Measurements from ENCODE around the gene PSORS1C2.
"Not testable (repeated sequence)": the region's sequence is repeated elsewhere in the genome, so short reads cannot be mapped to it uniquely, and the experiment has no call there.

The PSORS1C2 gene

DNA sequence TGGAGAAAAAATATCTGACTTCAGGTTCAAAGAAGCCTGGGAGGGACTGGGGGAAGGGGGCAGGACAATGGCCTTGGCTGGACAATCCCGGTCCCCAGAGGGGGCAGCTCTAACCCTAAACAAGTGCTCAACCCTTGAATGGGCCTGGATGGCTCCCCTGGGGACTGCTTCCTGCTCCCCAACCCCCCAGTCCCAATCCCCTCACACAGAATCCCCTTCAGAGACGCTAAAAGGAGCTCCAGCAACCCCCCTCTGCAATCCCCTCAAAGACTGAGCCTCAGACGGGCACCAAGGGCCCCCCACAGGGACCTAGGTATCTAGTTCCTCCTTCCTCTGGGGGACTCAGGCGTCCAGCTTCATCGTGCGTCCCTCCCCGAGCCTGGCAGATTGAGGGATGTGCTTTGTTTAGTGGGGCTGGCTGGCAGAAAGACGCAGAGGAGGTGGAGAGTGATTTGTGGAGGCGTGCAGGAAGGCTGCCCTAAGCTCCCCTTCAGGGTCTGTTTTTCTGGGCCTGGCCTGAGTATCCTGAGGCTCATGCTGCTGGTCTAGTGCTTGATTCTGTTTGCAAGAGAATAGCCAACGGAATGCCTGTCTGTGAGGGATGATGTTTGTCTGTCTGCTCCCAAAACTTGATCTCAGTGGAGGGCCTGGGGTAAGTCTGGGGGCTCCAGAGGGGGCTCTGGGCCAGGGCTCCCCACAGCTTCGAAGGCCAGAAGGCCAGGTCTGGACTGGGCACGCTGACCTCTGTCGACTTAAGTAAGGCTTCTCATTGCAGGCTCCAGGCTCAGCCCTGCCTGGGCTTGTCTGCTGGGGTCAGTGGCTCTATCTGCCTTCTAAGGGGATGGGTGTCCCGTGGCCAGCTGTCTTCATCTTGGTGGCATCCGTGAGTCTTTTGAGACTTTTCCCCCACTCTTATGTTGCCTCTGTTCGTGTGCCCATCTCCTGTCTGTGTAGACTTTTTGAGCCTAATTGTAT is 33.4 kb upstream of the PSORS1C2 start:
- H3K4me3 ChIP-seq (IDR thresholded peaks at IDR 0.05; ENCODE audit: insufficient read depth, low read depth, low read length): no peak overlapping the region
- H3K27me3 ChIP-seq (ENCODE audit: insufficient read depth, low read depth): no peaks in the 10 kb centered on the region
- no peak overlapping the region for H3K9ac ChIP-seq
- TF ChIP-seq, protein P1, sequence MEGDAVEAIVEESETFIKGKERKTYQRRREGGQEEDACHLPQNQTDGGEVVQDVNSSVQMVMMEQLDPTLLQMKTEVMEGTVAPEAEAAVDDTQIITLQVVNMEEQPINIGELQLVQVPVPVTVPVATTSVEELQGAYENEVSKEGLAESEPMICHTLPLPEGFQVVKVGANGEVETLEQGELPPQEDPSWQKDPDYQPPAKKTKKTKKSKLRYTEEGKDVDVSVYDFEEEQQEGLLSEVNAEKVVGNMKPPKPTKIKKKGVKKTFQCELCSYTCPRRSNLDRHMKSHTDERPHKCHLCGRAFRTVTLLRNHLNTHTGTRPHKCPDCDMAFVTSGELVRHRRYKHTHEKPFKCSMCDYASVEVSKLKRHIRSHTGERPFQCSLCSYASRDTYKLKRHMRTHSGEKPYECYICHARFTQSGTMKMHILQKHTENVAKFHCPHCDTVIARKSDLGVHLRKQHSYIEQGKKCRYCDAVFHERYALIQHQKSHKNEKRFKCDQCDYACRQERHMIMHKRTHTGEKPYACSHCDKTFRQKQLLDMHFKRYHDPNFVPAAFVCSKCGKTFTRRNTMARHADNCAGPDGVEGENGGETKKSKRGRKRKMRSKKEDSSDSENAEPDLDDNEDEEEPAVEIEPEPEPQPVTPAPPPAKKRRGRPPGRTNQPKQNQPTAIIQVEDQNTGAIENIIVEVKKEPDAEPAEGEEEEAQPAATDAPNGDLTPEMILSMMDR (conservative IDR thresholded peaks at IDR 0.05; ENCODE audit: low read depth, low read length): no peak
- no peaks in the 10 kb centered on the region for H3K79me2 ChIP-seq (ENCODE audit: insufficient read depth, low read depth)
- H3K4me2 ChIP-seq: no peak overlapping the region
- no peak overlapping the region for H2AFZ ChIP-seq (ENCODE audit: low read depth)
- no peak overlapping the region for H3K27ac ChIP-seq
- H3K4me1 ChIP-seq (ENCODE audit: low read depth, poor library complexity, severe bottlenecking): no peaks in the 10 kb centered on the region
- no peaks in the 10 kb centered on the region for H4K20me1 ChIP-seq (ENCODE audit: insufficient read depth)
- H3K36me3 ChIP-seq (ENCODE audit: insufficient read depth): no peaks in the 10 kb centered on the region

DNA sequence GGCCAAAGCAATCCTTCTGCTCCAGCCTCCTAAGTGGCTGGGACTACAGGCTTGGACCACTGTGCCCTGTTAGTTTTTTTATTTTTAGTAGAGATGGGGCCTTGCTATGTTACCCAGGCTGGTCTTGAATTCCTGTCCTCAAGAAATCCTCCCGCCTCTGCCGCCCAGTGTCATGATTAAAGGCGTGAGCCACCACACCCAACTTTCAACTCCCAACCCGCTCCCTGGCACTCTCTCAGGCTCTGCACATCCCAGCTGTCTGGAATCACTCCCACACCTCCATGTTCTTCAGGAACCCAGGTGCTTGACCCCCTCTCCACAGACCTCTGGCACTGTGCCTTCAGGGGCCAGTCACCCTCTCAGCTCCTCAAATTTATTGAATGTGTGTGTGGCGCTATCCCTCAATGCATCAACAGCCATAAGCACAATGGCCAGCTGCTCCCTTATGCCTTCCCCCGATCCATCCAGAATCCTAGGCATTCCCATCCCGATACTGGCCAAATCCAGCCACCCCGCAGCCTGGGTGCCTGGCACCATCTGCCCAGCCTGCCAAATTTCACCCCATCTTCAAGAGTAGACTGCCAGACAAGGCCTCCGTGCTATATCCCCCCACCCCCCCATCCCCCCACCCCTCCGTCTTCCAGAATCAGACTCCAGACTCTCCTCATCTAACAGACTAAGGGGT is 32.3 kb upstream of the PSORS1C2 start:
- Histone ChIP-seq H3K36me3 (ENCODE audit: insufficient read depth) (no peaks in the 10 kb centered on the region), H3K4me3 (IDR thresholded peaks at IDR 0.05; ENCODE audit: insufficient read depth, low read depth, low read length) (no peak overlapping the region), H3K27ac (no peak overlapping the region), H4K20me1 (ENCODE audit: insufficient read depth) (no peaks in the 10 kb centered on the region), H3K9ac (no peak overlapping the region), H3K27me3 (ENCODE audit: insufficient read depth, low read depth) (no peaks in the 10 kb centered on the region), H3K4me1 (ENCODE audit: low read depth, poor library complexity, severe bottlenecking) (no peaks in the 10 kb centered on the region), H3K79me2 (ENCODE audit: insufficient read depth, low read depth) (no peaks in the 10 kb centered on the region), H2AFZ (ENCODE audit: low read depth) (no peak overlapping the region), H3K4me2 (no peak overlapping the region)
- TF ChIP-seq, protein P1 (conservative IDR thresholded peaks at IDR 0.05; ENCODE audit: low read depth, low read length): no peak

DNA sequence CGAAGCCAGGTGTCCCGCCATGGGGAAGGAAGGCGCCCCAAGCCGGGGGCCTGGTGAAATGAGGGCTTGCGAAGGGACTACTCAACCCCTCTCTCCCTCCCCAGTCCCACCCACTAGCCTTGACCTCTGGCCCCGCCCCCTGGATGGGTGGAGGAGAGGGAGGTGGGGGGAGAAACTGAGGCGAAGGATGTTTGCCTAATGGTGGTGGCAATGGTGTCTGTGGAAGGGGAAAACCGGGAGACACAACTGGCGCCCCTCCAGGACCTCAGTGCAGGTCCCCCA is 31.7 kb upstream of the PSORS1C2 start, which contains the start of gene POU5F1:
POU5F1 (minus strand) TSS at position 83 of the 282 bp plus-strand sequence; CDS start at position 21, 62 bp downstream.
- no peaks in the 10 kb centered on the region for H4K20me1 ChIP-seq (ENCODE audit: insufficient read depth)
- H3K4me1 ChIP-seq (ENCODE audit: low read depth, poor library complexity, severe bottlenecking): peaks cover under 1% of the 10 kb centered on the region
- TF ChIP-seq, protein P1 (conservative IDR thresholded peaks at IDR 0.05; ENCODE audit: low read depth, low read length): no peak
- H3K79me2 ChIP-seq (ENCODE audit: insufficient read depth, low read depth): no peaks in the 10 kb centered on the region
- no peak within 1 kb of the TSS for H3K27ac ChIP-seq
- H3K4me2 ChIP-seq: no peak within 1 kb of the TSS
- no peak within 1 kb of the TSS for H3K4me3 ChIP-seq (IDR thresholded peaks at IDR 0.05; ENCODE audit: insufficient read depth, low read depth, low read length)
- no peaks in the 10 kb centered on the region for H3K36me3 ChIP-seq (ENCODE audit: insufficient read depth)
- H2AFZ ChIP-seq (ENCODE audit: low read depth): no peak within 1 kb of the TSS
- H3K27me3 ChIP-seq (ENCODE audit: insufficient read depth, low read depth): no peaks in the 10 kb centered on the region
- H3K9ac ChIP-seq: no peak within 1 kb of the TSS

DNA sequence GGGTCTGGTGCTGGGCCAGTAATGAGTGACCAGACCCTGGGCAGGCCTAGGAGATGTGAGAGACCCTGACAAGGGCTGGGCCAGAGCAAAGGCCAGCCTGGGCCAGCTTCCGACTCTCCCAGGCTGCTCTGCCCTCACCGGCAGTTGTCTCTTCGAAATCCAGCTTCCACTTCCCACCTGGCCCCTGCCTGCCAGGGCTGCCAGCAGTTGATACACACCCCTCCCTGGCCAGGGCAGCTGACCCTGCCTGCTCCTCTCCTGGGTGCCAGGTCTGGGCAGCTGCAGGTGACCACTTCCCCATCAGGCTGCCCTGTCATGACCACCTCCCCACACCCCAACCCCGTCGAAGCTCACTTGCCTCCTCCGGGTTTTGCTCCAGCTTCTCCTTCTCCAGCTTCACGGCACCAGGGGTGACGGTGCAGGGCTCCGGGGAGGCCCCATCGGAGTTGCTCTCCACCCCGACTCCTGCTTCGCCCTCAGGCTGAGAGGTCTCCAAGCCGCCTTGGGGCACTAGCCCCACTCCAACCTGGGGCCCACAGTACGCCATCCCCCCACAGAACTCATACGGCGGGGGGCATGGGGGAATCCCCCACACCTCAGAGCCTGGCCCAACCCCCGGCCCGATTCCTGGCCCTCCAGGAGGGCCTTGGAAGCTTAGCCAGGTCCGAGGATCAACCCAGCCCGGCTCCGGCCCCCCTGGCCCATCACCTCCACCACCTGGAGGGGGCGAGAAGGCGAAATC is 31.2 kb upstream of the PSORS1C2 start:
- H3K36me3 ChIP-seq (ENCODE audit: insufficient read depth); H3K4me1 ChIP-seq (ENCODE audit: low read depth, poor library complexity, severe bottlenecking); H3K27me3 ChIP-seq (ENCODE audit: insufficient read depth, low read depth); H3K4me3 ChIP-seq (IDR thresholded peaks at IDR 0.05; ENCODE audit: insufficient read depth, low read depth, low read length); H3K4me2 ChIP-seq; H3K79me2 ChIP-seq (ENCODE audit: insufficient read depth, low read depth); H3K9ac ChIP-seq; H2AFZ ChIP-seq (ENCODE audit: low read depth); H3K27ac ChIP-seq; H4K20me1 ChIP-seq (ENCODE audit: insufficient read depth): not testable (repeated sequence)

All from KMS-11 (cell line).